NCI-H748 treated with DMSO at 0.1 percent for 48 hours (cell line): ENCODE results near the gene RND2.

Source experiments
- DNase-seq: peaks from one replicate; lab custom pipeline; 2025; lab: John Stamatoyannopoulos, UW

Gene RND2

GRCh38 chr17:43006639-43007551 is 18.1 kb upstream of the RND2 start, which contains the start of gene IFI35:
Gene IFI35, plus strand, starts transcription at chr17:43006784. Its CDS starts 164 bp downstream, at chr17:43006948.
- peak; percentile 21 for DNase-seq

- DNase-seq = no peak
Measured at GRCh38 chr17:43010667-43011308, 14.2 kb upstream of the RND2 start.

- DNase-seq = no peak
Measured at GRCh38 chr17:43011728-43012472, 13.1 kb upstream of the RND2 start.

GRCh38 chr17:43013296-43013695 is 11.7 kb upstream of the RND2 start:
- no peak for DNase-seq

GRCh38 chr17:43014020-43014648 is 10.9 kb upstream of the RND2 start:
- DNase-seq = no peak

GRCh38 chr17:43014649-43015542 is 10.1 kb upstream of the RND2 start:
- DNase-seq = no peak

- DNase-seq = no peak
Measured at GRCh38 chr17:43015579-43015978, 9.5 kb upstream of the RND2 start.

GRCh38 chr17:43016216-43016615 is 8.8 kb upstream of the RND2 start:
- DNase-seq = no peak

GRCh38 chr17:43018008-43018853 is 6.8 kb upstream of the RND2 start:
- DNase-seq = no peak

- DNase-seq = no peak
Measured at GRCh38 chr17:43018932-43019331, 6.1 kb upstream of the RND2 start.

- DNase-seq = no peak
Measured at GRCh38 chr17:43019418-43019817, 5.6 kb upstream of the RND2 start.

GRCh38 chr17:43020030-43020621 is 4.9 kb upstream of the RND2 start:
- DNase-seq = no peak

GRCh38 chr17:43020789-43021740 is 4.0 kb upstream of the RND2 start:
- peak; percentile 32 for DNase-seq

GRCh38 chr17:43021741-43022512 is 3.1 kb upstream of the RND2 start, which contains the start of gene VAT1:
Gene VAT1, minus strand, starts transcription at chr17:43022385. Its CDS starts 63 bp downstream, at chr17:43022322.
- DNase-seq = peak; percentile 71

- DNase-seq = peak; percentile 43
Measured at GRCh38 chr17:43025290-43025657, 243 bp downstream of the RND2 start.

- DNase-seq = no peak
Measured at GRCh38 chr17:43025766-43026537, 921 bp downstream of the RND2 start.

GRCh38 chr17:43026595-43026994 is 1.6 kb downstream of the RND2 start:
- DNase-seq = no peak
